ENCODE results near the gene CRK. TPM values are rescaled to one million over a fixed set of nuclear protein-coding genes. Genes with fewer than 3 reads are reported as not detected.

Gene CRK
- total RNA-seq, 1 donor from 2014 or later = 57.1 TPM

GRCh38 chr17:1377334-1377733 is 78.7 kb downstream of the CRK start:
- Mint-ChIP-seq H3K9me3 (ENCODE audit: unreplicated experiment) (no peaks in the 10 kb centered on the region), H3K27me3 (ENCODE audit: unreplicated experiment) (no peaks in the 10 kb centered on the region), H3K36me3 (ENCODE audit: unreplicated experiment) (peaks cover 4% of the 10 kb centered on the region), H3K4me1 (ENCODE audit: unreplicated experiment) (peaks cover 68% of the 10 kb centered on the region), H3K4me3 (ENCODE audit: unreplicated experiment) (no peak overlapping the region), H3K27ac (ENCODE audit: unreplicated experiment) (peak overlapping the region; percentile 28)
- no peak for TF ChIP-seq CTCF (IDR thresholded peaks at IDR 0.05)
- no peak for DNase-seq (ENCODE audit: extremely low spot score, unreplicated experiment)

GRCh38 chr17:1376061-1376460 is 80.0 kb downstream of the CRK start:
- H3K4me1 Mint-ChIP-seq (ENCODE audit: unreplicated experiment) = peaks cover 65% of the 10 kb centered on the region
- no peaks in the 10 kb centered on the region for H3K9me3 Mint-ChIP-seq (ENCODE audit: unreplicated experiment)
- peak overlapping the region; percentile 11 for H3K27ac Mint-ChIP-seq (ENCODE audit: unreplicated experiment)
- no peak overlapping the region for H3K4me3 Mint-ChIP-seq (ENCODE audit: unreplicated experiment)
- H3K36me3 Mint-ChIP-seq (ENCODE audit: unreplicated experiment) = peaks cover 4% of the 10 kb centered on the region
- TF ChIP-seq CTCF (IDR thresholded peaks at IDR 0.05) = no peak
- H3K27me3 Mint-ChIP-seq (ENCODE audit: unreplicated experiment) = no peaks in the 10 kb centered on the region
- DNase-seq (ENCODE audit: extremely low spot score, unreplicated experiment) = no peak

DNA sequence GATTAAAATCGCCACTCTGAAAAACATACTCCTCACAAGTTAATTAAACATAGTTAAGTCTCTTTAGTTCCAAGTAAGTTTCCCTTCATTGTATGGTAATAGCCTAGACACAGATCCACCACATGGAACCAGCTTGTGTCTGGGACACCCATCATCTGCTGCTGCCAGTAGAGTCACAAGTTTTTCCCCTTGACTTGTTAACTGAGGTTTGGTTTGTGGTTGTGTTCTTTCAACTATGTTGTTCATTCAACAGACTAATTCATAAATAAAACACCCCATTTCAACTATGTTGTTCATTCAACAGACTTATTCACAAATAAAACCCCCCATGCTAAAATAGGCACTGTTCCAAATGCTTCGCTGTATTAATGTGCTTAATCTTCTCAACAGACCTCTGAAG is 80.4 kb downstream of the CRK start:
- H3K9me3 Mint-ChIP-seq (ENCODE audit: unreplicated experiment) = no peaks in the 10 kb centered on the region
- no peak overlapping the region for H3K4me3 Mint-ChIP-seq (ENCODE audit: unreplicated experiment)
- peak overlapping the region; percentile 11 for H3K27ac Mint-ChIP-seq (ENCODE audit: unreplicated experiment)
- H3K36me3 Mint-ChIP-seq (ENCODE audit: unreplicated experiment) = peaks cover 4% of the 10 kb centered on the region
- H3K27me3 Mint-ChIP-seq (ENCODE audit: unreplicated experiment) = no peaks in the 10 kb centered on the region
- no peak for TF ChIP-seq CTCF (IDR thresholded peaks at IDR 0.05)
- no peak for DNase-seq (ENCODE audit: extremely low spot score, unreplicated experiment)
- H3K4me1 Mint-ChIP-seq (ENCODE audit: unreplicated experiment) = peaks cover 65% of the 10 kb centered on the region

GRCh38 chr17:1374431-1375177 is 81.4 kb downstream of the CRK start:
- peaks cover 2% of the 10 kb centered on the region for H3K36me3 Mint-ChIP-seq (ENCODE audit: unreplicated experiment)
- H3K9me3 Mint-ChIP-seq (ENCODE audit: unreplicated experiment) = no peaks in the 10 kb centered on the region

More at GRCh38 chr17:1374431-1375177, 81.4 kb downstream of the CRK start:
- peaks cover 58% of the 10 kb centered on the region for H3K4me1 Mint-ChIP-seq (ENCODE audit: unreplicated experiment)
- no peak for TF ChIP-seq CTCF (IDR thresholded peaks at IDR 0.05)
- DNase-seq (ENCODE audit: extremely low spot score, unreplicated experiment) = no peak
- H3K4me3 Mint-ChIP-seq (ENCODE audit: unreplicated experiment) = no peak overlapping the region
- H3K27me3 Mint-ChIP-seq (ENCODE audit: unreplicated experiment) = no peaks in the 10 kb centered on the region
- H3K27ac Mint-ChIP-seq (ENCODE audit: unreplicated experiment) = no peak overlapping the region
